B cell (primary cell): Measurements from ENCODE around the gene PLXDC1. TPM values are rescaled to one million over a fixed set of nuclear protein-coding genes. Genes with fewer than 3 reads are reported as not detected.

Source experiments
- ATAC-seq: fragments of 200-7000 bp; cut with Tn5 transposase; one replicate; pipeline ENCODE4 v1.10.0; 2021; ENCODE audit warnings: low read depth, mild to moderate bottlenecking, moderate number of reproducible peaks, moderate library complexity
- CTCF ChIA-PET: fragments of 350-600 bp; sonication (Branson Sonifier 250); formaldehyde crosslinking; loops from one replicate; lab custom pipeline; 2021; ENCODE audit warnings: antibody characterized with exemption, inconsistent platforms; lab: Charles Lee
- POLR2A ChIA-PET: fragments of 350-600 bp; sonication (Branson Sonifier 250); formaldehyde crosslinking; loops from one replicate; lab custom pipeline; 2021; ENCODE audit warnings: antibody characterized with exemption; lab: Charles Lee
- DNase-seq: peaks from one replicate; pipeline ENCODE4 v3.0.0; 2013
- H2AFZ ChIP-seq: 2 replicates; pipeline ENCODE4 v1.6.1; 2012; ENCODE audit warnings: mild to moderate bottlenecking, low read depth, low read length; ENCODE audit not compliant: insufficient read depth, poor library complexity, severe bottlenecking
- H3K27ac ChIP-seq, 2 donors: 1 replicate in 1 of 2; 2 replicates in 1 of 2; pipeline ENCODE4 v1.5.1; 2012 to 2013; ENCODE audit warnings: low read length in 2 of 2, mild to moderate bottlenecking in 2 of 2, moderate library complexity in 1 of 2
- H3K27me3 ChIP-seq, 4 experiments: fragments of 200-600 bp in 1 of 4; sonication (generic) in 1 of 4; replicated peaks in 1 of 4; 1 replicate in 2 of 4; 2 replicates in 2 of 4; pipeline versions ENCODE4 v1.6.1 to v1.7.0; 2013 to 2016; ENCODE audit warnings: low read length in 3 of 4, mild to moderate bottlenecking in 2 of 4, mixed read lengths in 1 of 4, moderate library complexity in 1 of 4; ENCODE audit not compliant: insufficient read depth in 4 of 4, control insufficient read depth in 3 of 4; ENCODE audit errors: control extremely low read depth in 1 of 4
- H3K36me3 ChIP-seq, 2 experiments: replicated peaks in 1 of 2; 1 replicate in 1 of 2; 2 replicates in 1 of 2; pipeline versions ENCODE4 v1.6.1 to v1.7.1; 2013; ENCODE audit warnings: low read length in 1 of 2; ENCODE audit not compliant: insufficient read depth in 2 of 2, control insufficient read depth in 1 of 2; ENCODE audit errors: control extremely low read depth in 1 of 2, extremely low read depth in 1 of 2
- H3K4me1 ChIP-seq, 2 donors: fragments of 200-600 bp in 1 of 2; sonication (generic) in 1 of 2; 1 replicate in 1 of 2; 2 replicates in 1 of 2; pipeline versions ENCODE4 v1.5.1 to v1.6.1; 2013 to 2017; ENCODE audit warnings: low read length in 2 of 2; ENCODE audit not compliant: control insufficient read depth in 2 of 2, insufficient read depth in 2 of 2
- H3K4me2 ChIP-seq: replicated peaks from 2 replicates; pipeline ENCODE3; 2012; ENCODE audit warnings: mild to moderate bottlenecking, low read depth, low read length; ENCODE audit not compliant: poor library complexity, severe bottlenecking
- H3K4me3 ChIP-seq, 5 experiments: fragments of 200-600 bp in 1 of 5; sonication (generic) in 1 of 5; 1 replicate in 3 of 5; 2 replicates in 2 of 5; pipeline versions ENCODE4 v1.5.1 to v1.7.0; 2011 to 2016; ENCODE audit warnings: low read length in 4 of 5, mild to moderate bottlenecking in 4 of 5, low read depth in 2 of 5, control low read depth in 1 of 5, moderate library complexity in 1 of 5; ENCODE audit not compliant: insufficient read depth in 1 of 5; ENCODE audit errors: control extremely low read depth in 1 of 5, extremely low read depth in 1 of 5
- H3K79me2 ChIP-seq: fragments of 200-600 bp; sonication (generic); one replicate; pipeline ENCODE4 v1.6.0; 2016; ENCODE audit warnings: low read length; ENCODE audit not compliant: control insufficient read depth, insufficient read depth
- H3K9ac ChIP-seq: fragments of 200-600 bp; sonication (generic); 2 replicates; pipeline ENCODE4 v1.6.1; 2017; ENCODE audit warnings: mild to moderate bottlenecking, low read length, moderate library complexity
- H3K9me3 ChIP-seq, 3 donors: one replicate each; pipeline versions ENCODE4 v1.6.1 to v1.7.1; 2013; ENCODE audit warnings: low read length in 2 of 3; ENCODE audit not compliant: control insufficient read depth in 2 of 3, insufficient read depth in 1 of 3; ENCODE audit errors: control extremely low read depth in 1 of 3
- H4K20me1 ChIP-seq: 2 replicates; pipeline ENCODE4 v1.6.0; 2012; ENCODE audit warnings: mild to moderate bottlenecking, low read length; ENCODE audit not compliant: insufficient read depth, control insufficient read depth, poor library complexity, severe bottlenecking
- H3K27ac Mint-ChIP-seq: one replicate; pipeline ENCODE4 v1.8.0; 2021; ENCODE audit warnings: mixed read lengths
- H3K27me3 Mint-ChIP-seq: one replicate; pipeline ENCODE4 v1.8.0; 2021; ENCODE audit warnings: mixed read lengths
- H3K4me1 Mint-ChIP-seq: one replicate; pipeline ENCODE4 v1.8.0; 2021; ENCODE audit warnings: mixed read lengths
- H3K4me3 Mint-ChIP-seq: one replicate; pipeline ENCODE4 v1.8.0; 2021; ENCODE audit warnings: mixed read lengths
- H3K9me3 Mint-ChIP-seq: one replicate; pipeline ENCODE4 v1.8.0; 2022; ENCODE audit warnings: mixed read lengths; ENCODE audit not compliant: insufficient read depth
- EZH2 ChIP-seq: IDR thresholded peaks from 2 replicates; pipeline ENCODE4 v1.6.1; 2012; ENCODE audit warnings: borderline replicate concordance, low read depth, mild to moderate bottlenecking, moderate library complexity, low read length; ENCODE audit not compliant: insufficient read depth, poor library complexity, severe bottlenecking
- WGBS: methylation state at CpG from one replicate; pipeline ENCODE4 v1.1.5; 2013; ENCODE audit warnings: missing lambda C conversion rate; ENCODE audit not compliant: insufficient coverage; 5-methylcytosine and 5-hydroxymethylcytosine counted together
- intact Hi-C: fragments of 100-400 bp; cut with micrococcal nuclease; formaldehyde crosslinking; loops from one replicate; pipeline ENCODE4 v1.10.0; 2022
- polyA plus RNA-seq: library from polyadenylated mRNA; depleted of rRNA; stranded (reverse); fragments of >200 nt; gene quantifications from 2 replicates; pipeline ENCODE4 v1.2.3, GENCODE V29; 2012
- total RNA-seq, 2 donors: library from RNA; stranded (reverse); fragments of 120-200 nt in 1 of 2; gene quantifications; 1 replicate in 1 of 2; 2 replicates in 1 of 2; pipeline versions ENCODE4 v1.2.3 to v1.2.4, GENCODE V29; 2013 to 2022
- TF ChIP-seq, protein P1 (sequence below): fragments of 200-600 bp; IDR thresholded peaks from one replicate; pipeline ENCODE4 v1.8.0; 2022; ENCODE audit warnings: antibody characterized with exemption, mild to moderate bottlenecking

Gene PLXDC1
- total and polyA plus RNA-seq, 2 donors (not counting 1 experiment from before 2014, with no cell fraction given), result 0.69 TPM; not detected in 1

- no peak for ATAC-seq
- intact Hi-C loops, result no loop called here
- Histone ChIP-seq H3K27me3 (no peaks in the 10 kb centered on the region), H4K20me1 (no peaks in the 10 kb centered on the region), H3K27ac (no peak overlapping the region), H3K9ac (no peak overlapping the region), H3K4me1 (no peaks in the 10 kb centered on the region), H2AFZ (no peak overlapping the region), H3K4me2 (no peak overlapping the region), H3K4me3 (no peak overlapping the region), H3K9me3 (no peaks in the 10 kb centered on the region), H3K79me2 (no peaks in the 10 kb centered on the region), H3K36me3 (no peaks in the 10 kb centered on the region)
- TF ChIP-seq EZH2, result no peak
- TF ChIP-seq, protein P1, sequence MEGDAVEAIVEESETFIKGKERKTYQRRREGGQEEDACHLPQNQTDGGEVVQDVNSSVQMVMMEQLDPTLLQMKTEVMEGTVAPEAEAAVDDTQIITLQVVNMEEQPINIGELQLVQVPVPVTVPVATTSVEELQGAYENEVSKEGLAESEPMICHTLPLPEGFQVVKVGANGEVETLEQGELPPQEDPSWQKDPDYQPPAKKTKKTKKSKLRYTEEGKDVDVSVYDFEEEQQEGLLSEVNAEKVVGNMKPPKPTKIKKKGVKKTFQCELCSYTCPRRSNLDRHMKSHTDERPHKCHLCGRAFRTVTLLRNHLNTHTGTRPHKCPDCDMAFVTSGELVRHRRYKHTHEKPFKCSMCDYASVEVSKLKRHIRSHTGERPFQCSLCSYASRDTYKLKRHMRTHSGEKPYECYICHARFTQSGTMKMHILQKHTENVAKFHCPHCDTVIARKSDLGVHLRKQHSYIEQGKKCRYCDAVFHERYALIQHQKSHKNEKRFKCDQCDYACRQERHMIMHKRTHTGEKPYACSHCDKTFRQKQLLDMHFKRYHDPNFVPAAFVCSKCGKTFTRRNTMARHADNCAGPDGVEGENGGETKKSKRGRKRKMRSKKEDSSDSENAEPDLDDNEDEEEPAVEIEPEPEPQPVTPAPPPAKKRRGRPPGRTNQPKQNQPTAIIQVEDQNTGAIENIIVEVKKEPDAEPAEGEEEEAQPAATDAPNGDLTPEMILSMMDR, result no peak
- POLR2A ChIA-PET, result no interaction called here
- no peaks in the 10 kb centered on the region for H3K27me3 Mint-ChIP-seq
- H3K4me1 Mint-ChIP-seq, result no peaks in the 10 kb centered on the region
- no peak overlapping the region for H3K4me3 Mint-ChIP-seq
- CTCF ChIA-PET, result no interaction called here
- DNase-seq, result no peak
- H3K9me3 Mint-ChIP-seq, result no peaks in the 10 kb centered on the region
- no peak overlapping the region for H3K27ac Mint-ChIP-seq
- 81% methylated on average over 2 of the region's 6 CpGs for WGBS
Measured at GRCh38 chr17:39126436-39126835, 25.0 kb downstream of the PLXDC1 start.

DNA sequence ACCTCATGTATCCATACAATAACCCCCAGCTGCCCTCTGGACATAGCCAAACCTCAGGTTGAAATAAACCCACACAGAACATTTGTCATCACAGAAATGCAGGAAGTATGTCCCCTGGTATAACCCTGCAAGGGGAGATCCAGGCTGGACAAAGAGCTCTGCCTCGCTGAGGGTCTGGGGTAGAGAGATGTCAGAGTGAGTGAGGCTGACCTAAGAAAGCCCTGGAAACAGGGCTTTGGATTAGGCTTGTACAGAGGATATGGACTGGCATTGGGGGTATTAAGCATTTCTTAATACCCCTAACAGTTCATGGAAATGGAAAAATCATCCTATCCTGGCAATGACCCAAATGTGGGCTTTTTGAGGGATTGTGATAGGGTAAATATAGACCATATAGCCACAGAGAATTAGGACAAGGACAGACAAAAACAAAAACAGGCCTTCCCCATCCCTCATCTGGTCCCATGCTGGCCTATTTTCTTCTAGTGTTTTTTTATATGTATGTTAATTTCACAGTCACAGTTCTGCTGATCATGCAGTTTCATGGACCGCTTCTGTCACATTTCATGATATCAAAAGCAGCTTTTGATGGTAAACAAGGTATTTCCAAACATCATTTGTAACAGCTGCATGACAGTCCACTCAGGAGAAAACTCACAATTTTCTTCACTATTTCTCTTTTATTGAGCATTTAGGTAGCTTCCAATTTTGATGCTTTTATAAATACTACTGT lies 26.1 kb downstream of the PLXDC1 start:
- Histone ChIP-seq H4K20me1 (no peaks in the 10 kb centered on the region), H3K4me1 (peaks cover 0 to under 1% of the 10 kb centered on the region in 2 donors), H3K27ac (no peak overlapping the region), H3K4me2 (no peak overlapping the region), H3K27me3 (no peaks in the 10 kb centered on the region), H3K79me2 (no peaks in the 10 kb centered on the region), H3K36me3 (no peaks in the 10 kb centered on the region), H3K9ac (no peak overlapping the region), H3K4me3 (no peak overlapping the region), H3K9me3 (no peaks in the 10 kb centered on the region), H2AFZ (no peak overlapping the region)
- intact Hi-C loops, result no loop called here
- Mint-ChIP-seq H3K27me3 (no peaks in the 10 kb centered on the region), H3K27ac (no peak overlapping the region), H3K4me1 (no peaks in the 10 kb centered on the region), H3K4me3 (no peak overlapping the region), H3K9me3 (no peaks in the 10 kb centered on the region)
- DNase-seq, result no peak
- ChIA-PET CTCF (interaction anchor here (1.0 to 1.2 kb wide), 2 partner anchors 14 to 40 kb away, joined by 3 to 4 read pairs; no protein-coding TSS in a partner anchor), POLR2A (no interaction called here)
- WGBS, result no CpG with 5 or more reads among the region's 2 CpGs
- TF ChIP-seq, protein P1, result no peak
- TF ChIP-seq EZH2, result no peak
- no peak for ATAC-seq
